Hepatocyte (in vitro differentiated cells): ENCODE data around the gene EPHA2. TPM values are rescaled to one million over a fixed set of nuclear protein-coding genes. Genes with fewer than 3 reads are reported as not detected.

Source experiments
- DNase-seq: peaks from one replicate; pipeline ENCODE4 v3.0.0-alpha.2; 2016; ENCODE audit warnings: low spot score
- H2AFZ ChIP-seq: fragments of 200-600 bp; sonication (generic); 2 replicates; pipeline ENCODE4 v1.6.0; 2016; ENCODE audit warnings: antibody characterized with exemption, mild to moderate bottlenecking
- H3K27ac ChIP-seq: fragments of 200-600 bp; sonication (generic); 2 replicates; pipeline ENCODE4 v1.5.1; 2016; ENCODE audit warnings: mild to moderate bottlenecking
- H3K27me3 ChIP-seq: fragments of 200-600 bp; sonication (generic); 2 replicates; pipeline ENCODE4 v1.6.1; 2016
- H3K36me3 ChIP-seq: fragments of 200-600 bp; sonication (generic); replicated peaks from 2 replicates; pipeline ENCODE4 v1.5.1; 2016; ENCODE audit warnings: low read depth; ENCODE audit not compliant: insufficient read depth
- H3K4me1 ChIP-seq: fragments of 200-600 bp; sonication (generic); 2 replicates; pipeline ENCODE4 v1.5.1; 2016; ENCODE audit warnings: mild to moderate bottlenecking, moderate library complexity; ENCODE audit not compliant: insufficient read depth
- H3K4me2 ChIP-seq: fragments of 200-600 bp; sonication (generic); 2 replicates; pipeline ENCODE4 v1.6.0; 2016
- H3K4me3 ChIP-seq: fragments of 200-600 bp; sonication (generic); 2 replicates; pipeline ENCODE4 v1.5.1; 2016; ENCODE audit warnings: mild to moderate bottlenecking
- H3K79me2 ChIP-seq: fragments of 200-600 bp; sonication (generic); 2 replicates; pipeline ENCODE4 v1.6.0; 2017; ENCODE audit warnings: mild to moderate bottlenecking
- H3K9me2 ChIP-seq: fragments of 200-600 bp; sonication (generic); replicated peaks from 2 replicates; pipeline ENCODE4 v1.6.0; 2017; ENCODE audit warnings: mild to moderate bottlenecking; ENCODE audit not compliant: insufficient read depth
- H3K9me3 ChIP-seq: fragments of 200-600 bp; sonication (generic); 2 replicates; pipeline ENCODE4 v1.5.1; 2016; ENCODE audit warnings: low read depth, mild to moderate bottlenecking
- H4K20me1 ChIP-seq: fragments of 200-600 bp; sonication (generic); 2 replicates; pipeline ENCODE4 v1.6.0; 2016; ENCODE audit warnings: mild to moderate bottlenecking; ENCODE audit not compliant: insufficient read depth, poor library complexity, severe bottlenecking
- EZH2 ChIP-seq: fragments of 200-600 bp; sonication (generic); IDR thresholded peaks from 2 replicates; pipeline ENCODE4 v1.6.1; 2016; ENCODE audit warnings: antibody characterized with exemption, mild to moderate bottlenecking, borderline replicate concordance
- EZH2phosphoT487 ChIP-seq: fragments of 200-600 bp; sonication (generic); IDR thresholded peaks from one replicate; pipeline ENCODE4 v1.6.1; 2018; ENCODE audit warnings: antibody characterized with exemption, mild to moderate bottlenecking, low read depth, moderate library complexity; ENCODE audit not compliant: unreplicated experiment, severe bottlenecking
- WGBS: methylation state at CpG from one replicate; pipeline ENCODE4 v1.1.6; 2016; ENCODE audit warnings: low lambda C conversion rate; ENCODE audit errors: missing lambda C conversion rate; 5-methylcytosine and 5-hydroxymethylcytosine counted together
- polyA plus RNA-seq: library from polyadenylated mRNA; unstranded; fragments of >200 nt; fragmentation: Nextera tagmentation; extraction: Ambion mirVana; gene quantifications from 2 replicates; pipeline ENCODE4 v1.2.1, GENCODE V29; 2016
- total RNA-seq: library from RNA; depleted of rRNA; stranded (reverse); fragments of >200 nt; gene quantifications from 2 replicates; pipeline ENCODE4 v1.2.3, GENCODE V29; 2014
- TF ChIP-seq, protein P1 (sequence below): fragments of 200-600 bp; sonication (generic); IDR thresholded peaks from 2 replicates; pipeline ENCODE4 v1.5.1; 2016; ENCODE audit warnings: antibody characterized with exemption, mild to moderate bottlenecking; ENCODE audit not compliant: poor library complexity

The EPHA2 gene
- total and polyA plus RNA-seq, 2 experiments from 2014 or later: 20.4 to 27.3 TPM

- TF ChIP-seq EZH2phosphoT487: no peak
- Histone ChIP-seq H2AFZ (no peak overlapping the region), H3K4me1 (peaks cover 57% of the 10 kb centered on the region), H3K36me3 (no peaks in the 10 kb centered on the region), H3K27me3 (no peaks in the 10 kb centered on the region), H3K9me3 (no peaks in the 10 kb centered on the region), H3K9me2 (no peaks in the 10 kb centered on the region), H3K4me2 (no peak overlapping the region), H3K27ac (peak overlapping the region; percentile 95), H3K79me2 (no peaks in the 10 kb centered on the region), H3K4me3 (no peak overlapping the region), H4K20me1 (no peaks in the 10 kb centered on the region)
- 91% methylated on average over 9 of the region's 9 CpGs for WGBS
- DNase-seq: no peak
These were observed 18.5 kb upstream of the EPHA2 start for GRCh38 chr1:16174261-16174868.

- Histone ChIP-seq H3K36me3 (no peaks in the 10 kb centered on the region), H4K20me1 (no peaks in the 10 kb centered on the region), H3K79me2 (no peaks in the 10 kb centered on the region), H3K9me2 (no peaks in the 10 kb centered on the region), H2AFZ (no peak overlapping the region), H3K27me3 (no peaks in the 10 kb centered on the region), H3K4me2 (peak overlapping the region; percentile 13), H3K9me3 (no peaks in the 10 kb centered on the region), H3K4me1 (peaks cover 50% of the 10 kb centered on the region), H3K27ac (peak overlapping the region; percentile 95), H3K4me3 (no peak overlapping the region)
- TF ChIP-seq, protein P1, sequence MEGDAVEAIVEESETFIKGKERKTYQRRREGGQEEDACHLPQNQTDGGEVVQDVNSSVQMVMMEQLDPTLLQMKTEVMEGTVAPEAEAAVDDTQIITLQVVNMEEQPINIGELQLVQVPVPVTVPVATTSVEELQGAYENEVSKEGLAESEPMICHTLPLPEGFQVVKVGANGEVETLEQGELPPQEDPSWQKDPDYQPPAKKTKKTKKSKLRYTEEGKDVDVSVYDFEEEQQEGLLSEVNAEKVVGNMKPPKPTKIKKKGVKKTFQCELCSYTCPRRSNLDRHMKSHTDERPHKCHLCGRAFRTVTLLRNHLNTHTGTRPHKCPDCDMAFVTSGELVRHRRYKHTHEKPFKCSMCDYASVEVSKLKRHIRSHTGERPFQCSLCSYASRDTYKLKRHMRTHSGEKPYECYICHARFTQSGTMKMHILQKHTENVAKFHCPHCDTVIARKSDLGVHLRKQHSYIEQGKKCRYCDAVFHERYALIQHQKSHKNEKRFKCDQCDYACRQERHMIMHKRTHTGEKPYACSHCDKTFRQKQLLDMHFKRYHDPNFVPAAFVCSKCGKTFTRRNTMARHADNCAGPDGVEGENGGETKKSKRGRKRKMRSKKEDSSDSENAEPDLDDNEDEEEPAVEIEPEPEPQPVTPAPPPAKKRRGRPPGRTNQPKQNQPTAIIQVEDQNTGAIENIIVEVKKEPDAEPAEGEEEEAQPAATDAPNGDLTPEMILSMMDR: no peak
- TF ChIP-seq EZH2 (no peak), EZH2phosphoT487 (no peak)
- 47% methylated on average over 12 of the region's 12 CpGs for WGBS
- DNase-seq: peak; percentile 91
These were observed 17.8 kb upstream of the EPHA2 start for GRCh38 chr1:16173447-16174260.

DNA sequence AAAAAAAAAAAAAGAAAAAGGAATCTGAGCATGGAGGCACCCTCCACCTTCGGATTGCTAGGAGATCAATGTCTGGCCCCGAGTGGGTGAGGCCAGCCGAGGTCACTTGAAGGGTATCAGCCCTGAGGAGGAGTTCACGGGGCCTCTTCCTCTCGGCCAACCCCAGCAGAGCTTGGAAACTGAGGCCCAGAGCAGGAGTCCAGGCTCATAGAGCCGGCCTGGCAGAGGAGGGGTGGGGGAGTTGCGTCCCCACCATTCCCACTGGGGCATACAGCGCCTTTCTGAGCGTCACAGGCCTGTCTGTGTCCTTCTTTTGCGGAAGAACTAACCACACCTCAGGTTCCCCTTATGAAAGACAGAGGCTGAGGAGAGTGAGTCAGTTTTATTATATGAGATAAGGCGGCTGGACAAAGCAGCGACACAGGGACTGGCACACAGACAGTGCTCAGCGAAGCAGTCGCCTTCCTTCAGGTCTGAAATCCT, 17.1 kb upstream of the EPHA2 start:
- Histone ChIP-seq H3K27ac (peak overlapping the region; percentile 95), H3K4me3 (no peak overlapping the region), H3K9me2 (no peaks in the 10 kb centered on the region), H4K20me1 (no peaks in the 10 kb centered on the region), H3K27me3 (no peaks in the 10 kb centered on the region), H3K79me2 (no peaks in the 10 kb centered on the region), H2AFZ (no peak overlapping the region), H3K9me3 (no peaks in the 10 kb centered on the region), H3K4me1 (peaks cover 51% of the 10 kb centered on the region), H3K4me2 (peak overlapping the region; percentile 13), H3K36me3 (no peaks in the 10 kb centered on the region)
- TF ChIP-seq EZH2 (no peak), EZH2phosphoT487 (no peak)
- TF ChIP-seq, protein P1: no peak
- DNase-seq: peak; percentile 81
- WGBS: 63% methylated on average over 14 of the region's 14 CpGs
